Measurements from ENCODE around the gene COL23A1. TPM values are rescaled to one million over a fixed set of nuclear protein-coding genes. Genes with fewer than 3 reads are reported as not detected.

COL23A1 gene
- total and polyA plus RNA-seq, 4 donors: 0.76 to 4.4 (median 1.3) TPM

GRCh38 chr5:178436326-178436940 is 153.8 kb downstream of the COL23A1 start:
- no peak for TF ChIP-seq CTCF (IDR thresholded peaks at IDR 0.05; ENCODE audit: control extremely low read depth, extremely low read depth)
- Histone ChIP-seq H3K27me3 (ENCODE audit: control insufficient read depth in 3 of 3, insufficient read depth in 3 of 3, low read length in 2 of 3) (no peaks in the 10 kb centered on the region), H3K36me3 (ENCODE audit: control insufficient read depth in 4 of 4, insufficient read depth in 4 of 4, low read length in 4 of 4) (no peaks in the 10 kb centered on the region), H3K9ac (ENCODE audit: insufficient read depth in 1 of 2, low read length in 2 of 2) (no peak overlapping the region), H3K27ac (ENCODE audit: low read depth in 1 of 2, low read length in 1 of 2) (no peak overlapping the region), H3K4me3 (no peak overlapping the region), H3K9me3 (ENCODE audit: control insufficient read depth in 4 of 4, insufficient read depth in 3 of 4, low read length in 3 of 4) (no peaks in the 10 kb centered on the region), H3K4me1 (ENCODE audit: control insufficient read depth in 5 of 5, insufficient read depth in 5 of 5, low read length in 5 of 5) (peaks cover 0 to 51% (median 7%) of the 10 kb centered on the region in 5 donors)
- 87 to 89% methylated on average over 13 of the region's 13 CpGs for WGBS, 2 donors
- no peak for DNase-seq
- no peak for ATAC-seq (ENCODE audit: insufficient read depth, low FRiP score)

- no peaks in the 10 kb centered on the region for H3K27me3 ChIP-seq (ENCODE audit: control insufficient read depth in 3 of 3, insufficient read depth in 3 of 3, low read length in 2 of 3)
- WGBS, 2 donors: 87 to 91% methylated on average over 22 of the region's 22 CpGs
- TF ChIP-seq CTCF (IDR thresholded peaks at IDR 0.05; ENCODE audit: control extremely low read depth, extremely low read depth): no peak
- H3K9me3 ChIP-seq (ENCODE audit: control insufficient read depth in 4 of 4, insufficient read depth in 3 of 4, low read length in 3 of 4): no peaks in the 10 kb centered on the region
- H3K4me3 ChIP-seq: no peak overlapping the region
- H3K27ac ChIP-seq (ENCODE audit: low read depth in 1 of 2, low read length in 1 of 2): no peak overlapping the region
- no peaks in the 10 kb centered on the region for H3K36me3 ChIP-seq (ENCODE audit: control insufficient read depth in 4 of 4, insufficient read depth in 4 of 4, low read length in 4 of 4)
- no peak for DNase-seq
- no peak for ATAC-seq (ENCODE audit: insufficient read depth, low FRiP score)
- peaks cover 0 to 49% (median 7%) of the 10 kb centered on the region in 5 donors for H3K4me1 ChIP-seq (ENCODE audit: control insufficient read depth in 5 of 5, insufficient read depth in 5 of 5, low read length in 5 of 5)
- H3K9ac ChIP-seq (ENCODE audit: insufficient read depth in 1 of 2, low read length in 2 of 2): no peak overlapping the region
Observed at GRCh38 chr5:178435321-178436238, 154.6 kb downstream of the COL23A1 start.

GRCh38 chr5:178434851-178435250 is 155.3 kb downstream of the COL23A1 start:
- Histone ChIP-seq H3K9me3 (ENCODE audit: control insufficient read depth in 4 of 4, insufficient read depth in 3 of 4, low read length in 3 of 4) (no peaks in the 10 kb centered on the region), H3K27me3 (ENCODE audit: control insufficient read depth in 3 of 3, insufficient read depth in 3 of 3, low read length in 2 of 3) (no peaks in the 10 kb centered on the region), H3K9ac (ENCODE audit: insufficient read depth in 1 of 2, low read length in 2 of 2) (no peak overlapping the region), H3K27ac (ENCODE audit: low read depth in 1 of 2, low read length in 1 of 2) (no peak overlapping the region), H3K36me3 (ENCODE audit: control insufficient read depth in 4 of 4, insufficient read depth in 4 of 4, low read length in 4 of 4) (no peaks in the 10 kb centered on the region), H3K4me1 (ENCODE audit: control insufficient read depth in 5 of 5, insufficient read depth in 5 of 5, low read length in 5 of 5) (peaks cover 0 to 51% (median 10%) of the 10 kb centered on the region in 5 donors), H3K4me3 (no peak overlapping the region)
- WGBS, 2 donors: 64 to 77% methylated on average over 17 of the region's 17 CpGs
- ATAC-seq (ENCODE audit: insufficient read depth, low FRiP score) (no peak), DNase-seq (peak; percentile 87 to 94 (median 88))
- no peak for TF ChIP-seq CTCF (IDR thresholded peaks at IDR 0.05; ENCODE audit: control extremely low read depth, extremely low read depth)
